Vagina (tissue), 2 donors: ENCODE measurements around the gene TMEM212. TPM values are rescaled to one million over a fixed set of nuclear protein-coding genes. Genes with fewer than 3 reads are reported as not detected.

ENCODE experiments used
- DNase-seq, 2 donors: peaks; one replicate each; pipeline ENCODE4 v3.0.0-alpha.2; 2017; ENCODE audit errors: extremely low spot score in 2 of 2
- H3K27ac ChIP-seq: fragments of 200-600 bp; sonication (generic); one replicate; pipeline ENCODE4 v1.5.1; 2019
- H3K27me3 ChIP-seq: fragments of 200-600 bp; sonication (generic); one replicate; pipeline ENCODE4 v1.5.1; 2019
- H3K36me3 ChIP-seq, 2 donors: fragments of 200-600 bp; sonication (generic); one replicate each; pipeline ENCODE4 v1.5.1; 2017 to 2019
- H3K4me1 ChIP-seq: fragments of 200-600 bp; sonication (generic); one replicate; pipeline ENCODE4 v1.5.1; 2019
- H3K4me3 ChIP-seq, 2 donors: fragments of 200-600 bp; sonication (generic); 1 replicate in 1 of 2; 2 replicates in 1 of 2; pipeline ENCODE4 v1.5.1; 2016 to 2019
- H3K9me3 ChIP-seq: fragments of 200-600 bp; sonication (generic); one replicate; pipeline ENCODE4 v1.5.1; 2019
- CTCF ChIP-seq, 3 experiments: fragments of 450-650 bp in 2 of 3; fragments of 200-600 bp in 1 of 3; sonication (generic) in 1 of 3; IDR thresholded peaks; one replicate each; pipeline ENCODE4 v1.5.1; 2017 to 2019; ENCODE audit warnings: antibody characterized with exemption in 3 of 3, mild to moderate bottlenecking in 2 of 3, moderate library complexity in 2 of 3
- POLR2A ChIP-seq, 2 donors: fragments of 450-650 bp; IDR thresholded peaks; one replicate each; pipeline ENCODE4 v1.6.1; 2017; ENCODE audit warnings: antibody characterized with exemption in 2 of 2, mild to moderate bottlenecking in 2 of 2, moderate library complexity in 2 of 2
- POLR2AphosphoS5 ChIP-seq, 2 donors: sonication (generic); formaldehyde crosslinking; IDR thresholded peaks; one replicate each; pipeline ENCODE4 v1.9.0; 2017; ENCODE audit warnings: antibody characterized with exemption in 2 of 2, mild to moderate bottlenecking in 2 of 2, low read depth in 1 of 2; ENCODE audit not compliant: insufficient read depth in 1 of 2
- intact Hi-C: fragments of 100-400 bp; cut with DNase I; formaldehyde crosslinking; loops from one replicate; pipeline ENCODE4 v1.15.1; 2023
- total RNA-seq: library from RNA; depleted of rRNA; stranded (reverse); fragments of >200 nt; gene quantifications from one replicate; pipeline ENCODE4 v1.2.3, GENCODE V29; 2016

Gene TMEM212
- total RNA-seq, 1 donor from 2014 or later = not detected

DNA sequence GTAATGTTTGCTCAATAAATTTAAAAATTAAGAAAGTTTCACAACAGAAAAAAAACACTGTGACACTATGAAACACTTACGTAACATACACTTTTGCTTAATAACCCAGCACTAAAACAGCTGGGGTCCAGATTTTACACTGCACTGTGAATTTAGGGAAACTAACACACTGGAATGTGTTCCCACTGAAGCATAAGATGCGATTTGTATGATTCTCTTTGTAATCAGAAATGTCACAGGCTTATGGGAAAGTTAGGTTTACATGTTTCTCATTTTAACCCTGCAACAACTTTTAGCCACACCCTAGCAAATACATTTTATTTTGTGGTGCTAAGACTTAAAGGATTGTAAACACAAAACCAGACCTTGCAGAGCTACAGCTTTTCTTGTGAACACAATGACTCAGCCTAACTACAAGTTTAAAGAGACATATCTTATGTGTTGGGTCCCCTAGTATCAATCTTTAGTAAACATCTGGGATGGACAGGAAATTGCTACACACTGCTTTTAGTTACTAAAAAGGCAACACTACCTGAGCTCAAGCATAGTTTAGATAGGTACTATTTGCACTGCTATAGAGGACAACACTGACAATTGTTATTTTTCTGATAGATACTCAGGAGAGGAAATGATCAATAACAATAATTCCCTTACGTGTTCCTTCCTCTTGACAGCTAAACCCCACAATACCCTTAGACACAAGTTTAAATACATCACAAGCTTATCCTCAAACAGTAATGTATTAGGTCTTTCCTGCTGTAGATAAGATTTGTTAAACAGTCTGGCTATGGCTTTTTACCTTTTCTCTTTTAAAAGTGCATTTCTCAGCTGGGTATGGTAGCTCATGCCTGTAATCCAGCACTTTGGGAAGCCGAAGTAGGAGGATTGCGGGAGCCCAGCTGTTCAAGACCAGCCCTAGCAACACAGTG, 36.7 kb upstream of the TMEM212 start:
- intact Hi-C loops = loop anchor here (5.0 kb wide), 1 partner anchor 34 kb away; no protein-coding TSS in a partner anchor
- H3K27ac ChIP-seq = peak overlapping the region; percentile 80
- TF ChIP-seq CTCF (IDR thresholded peaks at IDR 0.05) = no peak
- TF ChIP-seq POLR2AphosphoS5 (IDR thresholded peaks at IDR 0.05; ENCODE audit: insufficient read depth in 1 of 2, low read depth in 1 of 2) = peak in 1 of 2 donors; percentile 72
- peaks cover 58% of the 10 kb centered on the region for H3K4me1 ChIP-seq
- H3K4me3 ChIP-seq = no peak overlapping the region
- H3K27me3 ChIP-seq = no peaks in the 10 kb centered on the region
- DNase-seq = no peak
- H3K9me3 ChIP-seq = no peaks in the 10 kb centered on the region
- H3K36me3 ChIP-seq = no peaks in the 10 kb centered on the region

- H3K4me1 ChIP-seq = peaks cover 58% of the 10 kb centered on the region
- DNase-seq = no peak
- H3K9me3 ChIP-seq = no peaks in the 10 kb centered on the region
- no peak for TF ChIP-seq CTCF (IDR thresholded peaks at IDR 0.05)
- no peak for TF ChIP-seq POLR2AphosphoS5 (IDR thresholded peaks at IDR 0.05; ENCODE audit: insufficient read depth in 1 of 2, low read depth in 1 of 2)
- no peak for TF ChIP-seq POLR2A (IDR thresholded peaks at IDR 0.05)
- H3K36me3 ChIP-seq = no peaks in the 10 kb centered on the region
- H3K27ac ChIP-seq = peak overlapping the region; percentile 80
- no peaks in the 10 kb centered on the region for H3K27me3 ChIP-seq
- H3K4me3 ChIP-seq = no peak overlapping the region
- intact Hi-C loops = loop anchor here (5.0 kb wide), 1 partner anchor 35 kb away; no protein-coding TSS in a partner anchor
These were observed 35.9 kb upstream of the TMEM212 start for GRCh38 chr3:171807129-171807675.

GRCh38 chr3:171807806-171808205, 35.3 kb upstream of the TMEM212 start:
- Histone ChIP-seq H3K27me3 (no peaks in the 10 kb centered on the region), H3K9me3 (no peaks in the 10 kb centered on the region), H3K36me3 (no peaks in the 10 kb centered on the region), H3K4me1 (peaks cover 54% of the 10 kb centered on the region), H3K27ac (no peak overlapping the region), H3K4me3 (no peak overlapping the region)
- DNase-seq = no peak
- intact Hi-C loops = loop anchor here (5.0 kb wide), 1 partner anchor 36 kb away; no protein-coding TSS in a partner anchor
- TF ChIP-seq CTCF (IDR thresholded peaks at IDR 0.05) (no peak), POLR2A (IDR thresholded peaks at IDR 0.05) (no peak), POLR2AphosphoS5 (IDR thresholded peaks at IDR 0.05; ENCODE audit: insufficient read depth in 1 of 2, low read depth in 1 of 2) (no peak)

DNA sequence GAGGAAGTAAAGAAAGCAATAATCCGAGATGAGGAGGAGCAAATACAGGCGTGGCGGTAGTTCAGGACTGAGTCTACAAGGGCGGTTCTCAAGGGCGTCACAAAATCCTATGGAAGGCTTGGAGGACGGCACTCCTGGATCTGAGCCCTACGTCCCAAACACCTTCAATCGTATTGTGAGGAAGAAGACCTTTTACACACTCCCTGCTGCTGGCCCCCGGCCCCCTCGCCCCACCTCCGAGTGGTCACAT, 33.6 kb upstream of the TMEM212 start:
- H3K4me1 ChIP-seq = peaks cover 45% of the 10 kb centered on the region
- H3K27me3 ChIP-seq = no peaks in the 10 kb centered on the region
- H3K9me3 ChIP-seq = no peaks in the 10 kb centered on the region
- H3K36me3 ChIP-seq = no peaks in the 10 kb centered on the region
- H3K27ac ChIP-seq = peak overlapping the region; percentile 91
- DNase-seq = no peak
- no peak for TF ChIP-seq POLR2A (IDR thresholded peaks at IDR 0.05)
- TF ChIP-seq CTCF (IDR thresholded peaks at IDR 0.05) = no peak
- intact Hi-C loops = loop anchor here (5.0 kb wide), 1 partner anchor 37 kb away; no protein-coding TSS in a partner anchor
- H3K4me3 ChIP-seq = peak overlapping the region; percentile 67 to 88
